GM12874 (cell line): ENCODE measurements around the gene ZNF574.

Experiments
- CTCF ChIP-seq: IDR thresholded peaks from 2 replicates; pipeline ENCODE4 v1.5.1; 2011; ENCODE audit warnings: low read depth, mild to moderate bottlenecking, control low read depth, low read length, moderate library complexity; ENCODE audit not compliant: insufficient read depth

The ZNF574 gene

GRCh38 chr19:42051166-42052115 lies 24.5 kb upstream of the ZNF574 start:
- TF ChIP-seq CTCF: no peak

- TF ChIP-seq CTCF: no peak
Measured at GRCh38 chr19:42052241-42052863, 23.6 kb upstream of the ZNF574 start.

GRCh38 chr19:42053037-42053935 lies 22.7 kb upstream of the ZNF574 start:
- TF ChIP-seq CTCF: no peak

- no peak for TF ChIP-seq CTCF
Measured at GRCh38 chr19:42054205-42054604, 21.8 kb upstream of the ZNF574 start.

GRCh38 chr19:42057846-42058245 lies 18.1 kb upstream of the ZNF574 start:
- TF ChIP-seq CTCF: no peak

- no peak for TF ChIP-seq CTCF
Measured at GRCh38 chr19:42059196-42059595, 16.8 kb upstream of the ZNF574 start.

GRCh38 chr19:42060117-42060516 lies 15.8 kb upstream of the ZNF574 start:
- TF ChIP-seq CTCF: no peak
